ENCODE data around the gene CSTB. TPM values are rescaled to one million over a fixed set of nuclear protein-coding genes. Genes with fewer than 3 reads are reported as not detected.
A peak's percentile ranks its signal among the peaks of the same experiment; 100 is the strongest.

Gene CSTB
- total and polyA plus RNA-seq, 8 donors, result 7.4 to 35.6 (median 14.1) TPM

DNA sequence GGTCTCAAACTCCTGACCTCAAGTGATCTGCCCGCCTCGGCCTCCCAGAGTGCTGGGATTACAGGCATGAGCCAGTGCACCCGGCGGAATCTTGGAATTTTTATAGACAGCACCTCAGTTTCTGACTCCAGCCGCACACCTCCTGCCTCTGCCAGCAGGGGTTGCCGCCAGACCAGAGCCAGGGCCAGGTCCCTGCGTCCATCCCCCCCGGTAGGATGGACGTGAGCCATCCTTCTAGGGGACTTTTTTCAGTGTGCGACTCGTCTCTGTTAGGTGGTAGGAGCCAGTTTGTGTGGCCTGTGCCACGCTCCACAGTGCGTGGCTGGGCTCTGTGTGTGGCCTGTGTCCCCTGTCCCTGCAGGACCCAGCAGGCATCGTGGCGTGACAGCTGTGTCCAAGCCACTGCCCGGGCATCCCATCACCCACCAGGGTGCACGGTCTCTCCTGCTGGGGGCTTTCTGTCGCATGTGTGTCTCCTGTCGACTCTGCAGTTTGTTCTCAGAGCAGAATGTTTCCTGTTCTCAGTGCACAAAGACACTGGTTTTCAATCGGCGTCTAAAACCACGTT is 15.6 kb downstream of the CSTB start:
- ATAC-seq (no peak), FAIRE-seq (no peak), DNase-seq (peak in 1 of 6 donors; percentile 65)
- Histone ChIP-seq H3K9me3 (no peaks in the 10 kb centered on the region), H3K4me3 (no peak overlapping the region), H3K36me3 (peaks cover 3 to 18% (median 8%) of the 10 kb centered on the region in 3 donors), H3K4me1 (peaks cover 0 to 10% (median 0%) of the 10 kb centered on the region in 3 donors), H3K27ac (no peak overlapping the region), H3K27me3 (no peaks in the 10 kb centered on the region)
- intact Hi-C loops (cut with DNase I), result no loop called here
- TF ChIP-seq, protein P1, sequence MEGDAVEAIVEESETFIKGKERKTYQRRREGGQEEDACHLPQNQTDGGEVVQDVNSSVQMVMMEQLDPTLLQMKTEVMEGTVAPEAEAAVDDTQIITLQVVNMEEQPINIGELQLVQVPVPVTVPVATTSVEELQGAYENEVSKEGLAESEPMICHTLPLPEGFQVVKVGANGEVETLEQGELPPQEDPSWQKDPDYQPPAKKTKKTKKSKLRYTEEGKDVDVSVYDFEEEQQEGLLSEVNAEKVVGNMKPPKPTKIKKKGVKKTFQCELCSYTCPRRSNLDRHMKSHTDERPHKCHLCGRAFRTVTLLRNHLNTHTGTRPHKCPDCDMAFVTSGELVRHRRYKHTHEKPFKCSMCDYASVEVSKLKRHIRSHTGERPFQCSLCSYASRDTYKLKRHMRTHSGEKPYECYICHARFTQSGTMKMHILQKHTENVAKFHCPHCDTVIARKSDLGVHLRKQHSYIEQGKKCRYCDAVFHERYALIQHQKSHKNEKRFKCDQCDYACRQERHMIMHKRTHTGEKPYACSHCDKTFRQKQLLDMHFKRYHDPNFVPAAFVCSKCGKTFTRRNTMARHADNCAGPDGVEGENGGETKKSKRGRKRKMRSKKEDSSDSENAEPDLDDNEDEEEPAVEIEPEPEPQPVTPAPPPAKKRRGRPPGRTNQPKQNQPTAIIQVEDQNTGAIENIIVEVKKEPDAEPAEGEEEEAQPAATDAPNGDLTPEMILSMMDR (IDR thresholded peaks at IDR 0.05), result no peak
- WGBS, 2 donors, result 93 to 94% methylated on average over 22 of the region's 22 CpGs

DNA sequence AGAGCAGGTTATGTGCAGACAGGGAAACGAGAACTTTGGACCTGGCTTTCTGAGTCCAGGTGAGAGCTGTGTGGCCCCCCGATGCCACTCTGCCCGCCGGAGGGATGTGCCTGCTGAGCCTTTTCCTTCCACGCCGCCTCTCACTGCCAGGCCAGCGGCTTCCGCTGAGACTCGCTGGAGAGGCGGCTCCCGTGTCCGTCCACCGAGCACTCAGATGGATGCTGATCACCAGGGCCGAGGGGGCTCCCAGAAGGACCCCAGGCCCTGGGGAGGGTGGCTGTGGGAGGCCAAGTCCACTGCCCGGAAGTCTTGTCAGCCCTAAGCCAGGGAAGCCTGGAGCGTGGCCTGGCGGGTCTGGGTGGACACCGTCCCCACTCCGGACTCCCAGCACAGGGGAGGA is 16.5 kb downstream of the CSTB start:
- WGBS, 2 donors, result 94 to 96% methylated on average over 19 of the region's 19 CpGs
- H3K4me1 ChIP-seq, result peaks cover 0 to 10% (median 0%) of the 10 kb centered on the region in 3 donors
- peaks cover 6 to 20% (median 8%) of the 10 kb centered on the region in 3 donors for H3K36me3 ChIP-seq
- H3K9me3 ChIP-seq, result no peaks in the 10 kb centered on the region
- no peaks in the 10 kb centered on the region for H3K27me3 ChIP-seq
- H3K27ac ChIP-seq, result no peak overlapping the region
- DNase-seq (peak in 1 of 6 donors; percentile 68), FAIRE-seq (no peak), ATAC-seq (no peak)
- intact Hi-C loops (cut with DNase I), result loop anchor here in 1 of 3 donors (10.0 kb wide), 1 partner anchor 65 kb away; no protein-coding TSS in a partner anchor
- H3K4me3 ChIP-seq, result no peak overlapping the region
- TF ChIP-seq, protein P1 (IDR thresholded peaks at IDR 0.05), result no peak

DNA sequence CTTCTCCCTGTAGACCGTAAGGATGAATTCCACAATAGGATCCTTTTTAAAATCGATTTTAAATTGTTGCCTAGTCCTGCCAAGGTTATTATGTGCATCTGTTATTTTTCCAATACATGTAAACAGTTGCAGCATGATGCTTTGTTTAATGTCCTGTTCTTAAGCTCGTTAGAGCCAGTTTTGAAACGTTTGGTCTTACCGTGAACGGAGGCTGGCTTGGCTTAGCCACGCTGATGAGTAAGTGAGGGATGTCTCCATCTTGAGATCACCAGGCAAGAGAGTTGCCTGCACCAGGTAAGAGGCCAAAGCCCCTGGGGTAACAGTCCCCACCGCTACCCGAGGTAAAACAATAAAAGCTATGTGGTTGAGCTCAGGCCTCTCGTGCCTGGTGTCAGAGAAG is 17.3 kb downstream of the CSTB start:
- TF ChIP-seq, protein P1 (IDR thresholded peaks at IDR 0.05), result no peak
- Histone ChIP-seq H3K36me3 (peaks cover 6 to 22% (median 11%) of the 10 kb centered on the region in 3 donors), H3K4me1 (peaks cover 0 to 10% (median 0%) of the 10 kb centered on the region in 3 donors), H3K27ac (peak overlapping the region in 2 of 4 donors; percentile 67 to 71), H3K4me3 (no peak overlapping the region), H3K9me3 (no peaks in the 10 kb centered on the region), H3K27me3 (no peaks in the 10 kb centered on the region)
- FAIRE-seq, result no peak
- intact Hi-C loops (cut with DNase I), result loop anchor here in 1 of 3 donors (10.0 kb wide), 1 partner anchor 64 kb away; no protein-coding TSS in a partner anchor
- DNase-seq, result no peak
- ATAC-seq, result no peak
- 62 to 64% methylated on average over 10 of the region's 10 CpGs for WGBS, 2 donors

DNA sequence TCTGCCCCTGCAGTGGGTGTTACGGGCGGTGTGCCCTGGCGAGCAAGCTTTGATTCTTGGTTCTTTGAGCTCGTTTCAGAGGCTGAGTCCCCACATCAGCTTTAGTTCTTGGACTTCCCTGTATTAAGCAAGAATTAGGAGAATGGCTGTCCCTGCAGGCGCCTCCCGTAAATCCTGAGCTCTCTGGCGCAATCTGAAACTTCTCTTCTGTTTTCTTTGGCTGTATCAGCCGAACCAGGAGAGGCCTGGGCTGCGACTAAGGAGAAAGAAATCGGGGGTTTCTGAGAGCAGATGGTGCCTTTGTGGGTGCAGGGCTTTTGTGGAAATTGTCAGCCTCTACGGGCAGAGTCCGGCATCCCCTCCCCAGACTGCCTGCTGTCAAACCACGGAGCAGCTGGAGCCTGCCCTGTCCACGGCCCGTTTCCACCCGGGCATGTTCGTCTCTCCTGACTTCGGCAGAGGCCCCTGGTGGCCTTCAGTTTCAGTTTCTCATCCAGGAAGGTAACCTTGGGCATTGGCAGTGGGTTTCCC is 17.9 kb downstream of the CSTB start:
- no peak for DNase-seq
- Histone ChIP-seq H3K27ac (peak overlapping the region; percentile 1 to 71 (median 44)), H3K4me3 (no peak overlapping the region), H3K36me3 (peaks cover 6 to 28% (median 17%) of the 10 kb centered on the region in 3 donors), H3K4me1 (peaks cover 0 to 10% (median 0%) of the 10 kb centered on the region in 3 donors), H3K27me3 (no peaks in the 10 kb centered on the region), H3K9me3 (no peaks in the 10 kb centered on the region)
- WGBS, 2 donors, result 59 to 61% methylated on average over 18 of the region's 18 CpGs
- TF ChIP-seq, protein P1 (IDR thresholded peaks at IDR 0.05), result no peak
- ATAC-seq, result peak; percentile 14 to 45 (median 34)
- intact Hi-C loops (cut with DNase I), result loop anchor here in 1 of 3 donors (10.0 kb wide), 1 partner anchor 63 kb away; no protein-coding TSS in a partner anchor
- FAIRE-seq, result no peak
